GM20431 (cell line): ENCODE data around the gene PRUNE2.
"Not testable (repeated sequence)": the region's sequence is repeated elsewhere in the genome, so short reads cannot be mapped to it uniquely, and the experiment has no call there.

Experiments
- in situ Hi-C: fragments of 300-500 bp; cut with MseI, MboI; formaldehyde crosslinking; loops from one replicate; pipeline ENCODE4 v1.15.0; 2020; ENCODE audit warnings: low sequenced_read_pairs; ENCODE audit not compliant: unreplicated experiment

The PRUNE2 gene

GRCh38 chr9:76905791-76906646 is at the start of gene PRUNE2:
TSS of gene PRUNE2 (minus strand) at chr9:76906114. CDS start at chr9:76905963, 151 bp downstream.
- in situ Hi-C loops: no loop called here

- in situ Hi-C loops: not testable (repeated sequence)
These were observed 49.5 kb upstream of the PRUNE2 start for GRCh38 chr9:76955406-76955805.

GRCh38 chr9:76949865-76950264 is 44.0 kb upstream of the PRUNE2 start:
- in situ Hi-C loops: no loop called here

GRCh38 chr9:76944011-76944410 is 38.1 kb upstream of the PRUNE2 start:
- in situ Hi-C loops: no loop called here

- in situ Hi-C loops: no loop called here
These were observed 37.1 kb upstream of the PRUNE2 start for GRCh38 chr9:76943054-76943453.

GRCh38 chr9:76932757-76933156 is 26.8 kb upstream of the PRUNE2 start:
- in situ Hi-C loops: no loop called here

- in situ Hi-C loops: no loop called here
These were observed 26.4 kb upstream of the PRUNE2 start for GRCh38 chr9:76932265-76932664.

- in situ Hi-C loops: no loop called here
These were observed 21.8 kb upstream of the PRUNE2 start for GRCh38 chr9:76927540-76928240.

GRCh38 chr9:76926846-76927245 is 20.9 kb upstream of the PRUNE2 start:
- in situ Hi-C loops: no loop called here

GRCh38 chr9:76926324-76926741 is 20.4 kb upstream of the PRUNE2 start:
- in situ Hi-C loops: no loop called here

- in situ Hi-C loops: no loop called here
These were observed 15.3 kb upstream of the PRUNE2 start for GRCh38 chr9:76921165-76921564.

- in situ Hi-C loops: no loop called here
These were observed 11.4 kb upstream of the PRUNE2 start for GRCh38 chr9:76917299-76917698.

- in situ Hi-C loops: no loop called here
These were observed 10.3 kb upstream of the PRUNE2 start for GRCh38 chr9:76916231-76916630.

GRCh38 chr9:76913467-76913866 is 7.6 kb upstream of the PRUNE2 start:
- in situ Hi-C loops: no loop called here

GRCh38 chr9:76912636-76913275 is 6.8 kb upstream of the PRUNE2 start:
- in situ Hi-C loops: no loop called here

- in situ Hi-C loops: no loop called here
These were observed 6.1 kb upstream of the PRUNE2 start for GRCh38 chr9:76911971-76912370.

GRCh38 chr9:76910861-76911260 is 4.9 kb upstream of the PRUNE2 start:
- in situ Hi-C loops: no loop called here

GRCh38 chr9:76906647-76906975 is 697 bp upstream of the PRUNE2 start:
- in situ Hi-C loops: no loop called here

- in situ Hi-C loops: no loop called here
These were observed 1.1 kb downstream of the PRUNE2 start for GRCh38 chr9:76904661-76905457.

- in situ Hi-C loops: no loop called here
These were observed 3.5 kb downstream of the PRUNE2 start for GRCh38 chr9:76902395-76902794.
